ENCODE measurements around the gene TMEM132D.

- TF ChIP-seq FOXJ3 (CRISPR knock-in tag; IDR thresholded peaks at IDR 0.05; ENCODE audit: borderline replicate concordance) (no peak), E2F4 (CRISPR knock-in tag; IDR thresholded peaks at IDR 0.05; ENCODE audit: borderline replicate concordance, low read depth) (no peak), ZBTB43 (CRISPR knock-in tag; IDR thresholded peaks at IDR 0.05) (no peak), CTCF (IDR thresholded peaks at IDR 0.05) (no peak), JUN (CRISPR knock-in tag; IDR thresholded peaks at IDR 0.05) (no peak), FOXP1 (CRISPR knock-in tag; IDR thresholded peaks at IDR 0.05; ENCODE audit: borderline replicate concordance) (no peak), CREM (CRISPR knock-in tag; IDR thresholded peaks at IDR 0.05) (no peak), NR2C2 (CRISPR knock-in tag; IDR thresholded peaks at IDR 0.05) (no peak), TEAD4 (CRISPR knock-in tag; IDR thresholded peaks at IDR 0.05) (no peak), ATF3 (CRISPR knock-in tag; conservative IDR thresholded peaks at IDR 0.05) (no peak), E2F1 (CRISPR knock-in tag; IDR thresholded peaks at IDR 0.05) (no peak)
Observed at GRCh38 chr12:129373746-129374145, 530.1 kb downstream of the TMEM132D start.

All from WTC11 (cell line).